Neural progenitor cell (in vitro differentiated cells): Measurements from ENCODE around the gene RHOG. TPM values are rescaled to one million over a fixed set of nuclear protein-coding genes. Genes with fewer than 3 reads are reported as not detected.
A peak's percentile ranks its signal among the peaks of the same experiment; 100 is the strongest.

Source experiments
- DNase-seq: peaks from one replicate; pipeline ENCODE4 v3.0.0-alpha.2; 2016; ENCODE audit warnings: low spot score
- H2AFZ ChIP-seq: fragments of 200-600 bp; sonication (generic); replicated peaks from 2 replicates; pipeline ENCODE4 v1.6.1; 2016; ENCODE audit warnings: antibody characterized with exemption
- H3F3A ChIP-seq: fragments of 200-600 bp; sonication (generic); 2 replicates; pipeline ENCODE4 v1.6.1; 2016; ENCODE audit warnings: antibody characterized with exemption, low read depth
- H3K27ac ChIP-seq: fragments of 200-600 bp; sonication (generic); 2 replicates; pipeline ENCODE4 v1.5.1; 2016; ENCODE audit warnings: mild to moderate bottlenecking
- H3K27me3 ChIP-seq: fragments of 200-600 bp; sonication (generic); 2 replicates; pipeline ENCODE4 v1.6.1; 2016; ENCODE audit warnings: mild to moderate bottlenecking, moderate library complexity
- H3K36me3 ChIP-seq: fragments of 200-600 bp; sonication (generic); 2 replicates; pipeline ENCODE4 v1.5.1; 2016
- H3K4me1 ChIP-seq: fragments of 200-600 bp; sonication (generic); 2 replicates; pipeline ENCODE4 v1.6.1; 2016; ENCODE audit warnings: mixed run types
- H3K4me2 ChIP-seq: fragments of 200-600 bp; sonication (generic); 2 replicates; pipeline ENCODE4 v1.6.1; 2016
- H3K4me3 ChIP-seq: fragments of 200-600 bp; sonication (generic); 2 replicates; pipeline ENCODE4 v1.5.1; 2016
- H3K79me2 ChIP-seq: fragments of 200-600 bp; sonication (generic); 2 replicates; pipeline ENCODE4 v1.6.1; 2016; ENCODE audit warnings: low read depth
- H3K9ac ChIP-seq: fragments of 200-600 bp; sonication (generic); 2 replicates; pipeline ENCODE4 v1.6.1; 2016
- H3K9me3 ChIP-seq: fragments of 200-600 bp; sonication (generic); 2 replicates; pipeline ENCODE4 v1.5.1; 2016; ENCODE audit warnings: low read depth
- H4K20me1 ChIP-seq: fragments of 200-600 bp; sonication (generic); 2 replicates; pipeline ENCODE4 v1.6.1; 2016; ENCODE audit warnings: low read depth
- H3K27ac Mint-ChIP-seq: 3 replicates; pipeline ENCODE4 v1.8.0; 2021; ENCODE audit warnings: mixed read lengths
- H3K27me3 Mint-ChIP-seq: 2 replicates; pipeline ENCODE4 v1.8.0; 2022; ENCODE audit warnings: low read depth, mild to moderate bottlenecking, inconsistent platforms, moderate library complexity, mixed read lengths; ENCODE audit not compliant: insufficient read depth
- H3K36me3 Mint-ChIP-seq: 3 replicates; pipeline ENCODE4 v1.8.0; 2021; ENCODE audit warnings: mixed read lengths
- H3K4me1 Mint-ChIP-seq: 3 replicates; pipeline ENCODE4 v1.8.0; 2021; ENCODE audit warnings: mixed read lengths
- H3K4me3 Mint-ChIP-seq: 3 replicates; pipeline ENCODE4 v1.8.0; 2021; ENCODE audit warnings: mild to moderate bottlenecking, moderate library complexity, mixed read lengths
- H3K9me3 Mint-ChIP-seq: 3 replicates; pipeline ENCODE4 v1.8.0; 2020; ENCODE audit warnings: mixed read lengths
- CTCF ChIP-seq: fragments of 200-600 bp; sonication (generic); IDR thresholded peaks from 2 replicates; pipeline ENCODE4 v1.5.1; 2017; ENCODE audit warnings: antibody characterized with exemption, mild to moderate bottlenecking
- EZH2 ChIP-seq: fragments of 200-600 bp; sonication (generic); IDR thresholded peaks from 2 replicates; pipeline ENCODE4 v1.6.1; 2017; ENCODE audit warnings: antibody characterized with exemption, mild to moderate bottlenecking, moderate library complexity
- EZH2phosphoT487 ChIP-seq: fragments of 200-600 bp; sonication (generic); IDR thresholded peaks from 2 replicates; pipeline ENCODE4 v1.6.1; 2017; ENCODE audit warnings: antibody characterized with exemption
- total RNA-seq: library from RNA; depleted of rRNA; stranded (reverse); fragments of >200 nt; gene quantifications from 2 replicates; pipeline ENCODE4 v1.2.3, GENCODE V29; 2015; ENCODE audit warnings: low replicate concordance

The RHOG gene
- total RNA-seq, 1 donor from 2014 or later: 5.9 TPM

GRCh38 chr11:3802011-3802790, 38.6 kb downstream of the RHOG start:
- no peak overlapping the region for H3K4me2 ChIP-seq
- Mint-ChIP-seq H3K27ac (peak overlapping the region; percentile 59), H3K4me1 (peaks cover 6% of the 10 kb centered on the region)

DNA sequence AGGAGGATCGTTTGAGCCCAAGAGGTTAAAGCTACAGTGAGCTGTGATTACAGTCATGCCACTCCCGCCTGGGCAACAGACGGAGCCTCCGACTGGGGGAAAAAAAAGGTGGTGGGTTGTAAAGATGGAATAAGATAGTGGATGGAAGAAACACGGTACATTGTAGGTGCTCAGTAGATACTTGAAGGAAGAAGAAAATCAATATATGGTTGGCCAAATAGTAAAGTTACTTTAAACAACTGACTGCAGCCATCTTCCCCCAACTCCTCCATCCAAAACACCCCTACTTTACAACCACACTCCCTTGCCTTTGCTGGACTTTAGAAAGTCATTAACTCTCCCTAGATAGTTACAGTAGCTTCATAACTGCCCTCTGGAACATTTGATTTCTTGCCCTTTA, 40.9 kb downstream of the RHOG start:
- Histone ChIP-seq H3K9me3 (no peaks in the 10 kb centered on the region), H2AFZ (no peak overlapping the region), H3K27me3 (no peaks in the 10 kb centered on the region), H3K36me3 (no peaks in the 10 kb centered on the region), H3K4me1 (peaks cover 9% of the 10 kb centered on the region), H4K20me1 (peaks cover 23% of the 10 kb centered on the region), H3F3A (peaks cover 16% of the 10 kb centered on the region), H3K4me3 (no peak overlapping the region), H3K27ac (no peak overlapping the region), H3K9ac (no peak overlapping the region), H3K79me2 (peaks cover 24% of the 10 kb centered on the region), H3K4me2 (no peak overlapping the region)
- peaks cover 23% of the 10 kb centered on the region for H3K4me1 Mint-ChIP-seq
- no peak overlapping the region for H3K4me3 Mint-ChIP-seq
- TF ChIP-seq EZH2 (no peak), EZH2phosphoT487 (no peak), CTCF (no peak)
- peaks cover 3% of the 10 kb centered on the region for H3K36me3 Mint-ChIP-seq
- no peak overlapping the region for H3K27ac Mint-ChIP-seq
- no peaks in the 10 kb centered on the region for H3K9me3 Mint-ChIP-seq
- peaks cover 5% of the 10 kb centered on the region for H3K27me3 Mint-ChIP-seq
- DNase-seq: no peak

More at GRCh38 chr11:3802011-3802790, 38.6 kb downstream of the RHOG start:
- peaks cover 5% of the 10 kb centered on the region for H3K27me3 Mint-ChIP-seq
- DNase-seq: no peak
- Histone ChIP-seq H3K27me3 (no peaks in the 10 kb centered on the region), H3K9ac (no peak overlapping the region), H2AFZ (no peak overlapping the region), H3K79me2 (peaks cover under 1% of the 10 kb centered on the region), H3K4me1 (no peaks in the 10 kb centered on the region), H3K36me3 (no peaks in the 10 kb centered on the region), H4K20me1 (peaks cover under 1% of the 10 kb centered on the region), H3K9me3 (no peaks in the 10 kb centered on the region), H3F3A (peaks cover 16% of the 10 kb centered on the region), H3K27ac (no peak overlapping the region), H3K4me3 (no peak overlapping the region)
- TF ChIP-seq EZH2phosphoT487: no peak
- H3K9me3 Mint-ChIP-seq: no peaks in the 10 kb centered on the region
- no peak overlapping the region for H3K4me3 Mint-ChIP-seq
- H3K36me3 Mint-ChIP-seq: no peaks in the 10 kb centered on the region

DNA sequence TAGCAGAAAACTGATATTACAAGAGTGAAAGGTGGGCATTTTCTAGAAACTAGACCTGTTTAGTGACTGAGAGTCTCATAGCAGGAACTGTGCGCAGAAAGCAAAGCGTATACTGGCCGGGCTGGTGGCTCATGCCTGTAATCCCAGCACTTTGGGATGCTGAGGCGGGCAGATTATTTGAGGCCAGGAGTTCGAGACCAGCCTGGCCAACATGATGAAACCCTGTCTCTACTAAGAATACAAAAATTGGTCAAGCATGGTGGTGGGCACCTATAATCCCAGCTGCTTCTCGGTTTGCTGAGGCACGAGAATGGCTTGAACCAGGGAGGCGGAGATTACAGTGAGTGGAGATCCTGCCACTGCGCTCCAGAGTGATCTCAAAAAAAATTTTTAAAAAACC, 41.6 kb downstream of the RHOG start:
- Histone ChIP-seq H3K4me2 (no peak overlapping the region), H4K20me1 (peaks cover 31% of the 10 kb centered on the region), H3K27me3 (no peaks in the 10 kb centered on the region), H3K9ac (no peak overlapping the region), H3K27ac (no peak overlapping the region), H3F3A (peaks cover 16% of the 10 kb centered on the region), H3K36me3 (no peaks in the 10 kb centered on the region), H3K4me1 (peaks cover 9% of the 10 kb centered on the region), H2AFZ (no peak overlapping the region), H3K9me3 (no peaks in the 10 kb centered on the region), H3K79me2 (peaks cover 31% of the 10 kb centered on the region), H3K4me3 (no peak overlapping the region)
- Mint-ChIP-seq H3K4me3 (no peak overlapping the region), H3K36me3 (peaks cover 8% of the 10 kb centered on the region), H3K27ac (peak overlapping the region; percentile 66), H3K9me3 (no peaks in the 10 kb centered on the region), H3K4me1 (peaks cover 23% of the 10 kb centered on the region), H3K27me3 (peaks cover 5% of the 10 kb centered on the region)
- TF ChIP-seq EZH2 (no peak), EZH2phosphoT487 (no peak), CTCF (no peak)
- no peak for DNase-seq
